PC-9 (cell line): ENCODE results near the gene PRUNE2.

ENCODE experiments used
- EZH2 ChIP-seq: fragments of 200-600 bp; sonication (generic); IDR thresholded peaks from 2 replicates; pipeline ENCODE4 v1.8.0; 2017; ENCODE audit warnings: antibody characterized with exemption, low read depth
- TF ChIP-seq, protein P1 (sequence below): fragments of 200-600 bp; sonication (generic); conservative IDR thresholded peaks from 2 replicates; pipeline ENCODE4 v1.6.1; 2017; ENCODE audit warnings: mixed run types, antibody characterized with exemption, mild to moderate bottlenecking, moderate library complexity

DNA sequence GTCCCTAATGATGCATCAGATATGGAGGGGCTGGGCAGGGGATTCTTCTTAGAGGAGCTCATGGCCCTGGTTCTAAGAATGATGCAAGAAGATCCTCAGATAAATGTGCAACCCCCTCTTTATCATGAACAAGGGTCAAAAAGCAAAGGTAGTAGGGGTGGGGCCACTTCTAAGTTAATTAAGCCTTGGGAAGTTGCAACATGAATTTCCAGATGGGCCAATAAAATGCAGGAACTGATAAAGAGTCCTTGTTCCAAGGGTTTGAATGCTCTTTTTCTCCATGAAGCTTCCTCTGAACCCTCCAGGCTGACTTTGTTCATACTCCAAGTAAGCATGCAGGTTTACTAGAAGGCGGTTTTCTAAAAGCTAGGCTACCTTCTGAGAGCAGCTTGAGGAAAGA is 116.1 kb downstream of the PRUNE2 start:
- TF ChIP-seq, protein P1, sequence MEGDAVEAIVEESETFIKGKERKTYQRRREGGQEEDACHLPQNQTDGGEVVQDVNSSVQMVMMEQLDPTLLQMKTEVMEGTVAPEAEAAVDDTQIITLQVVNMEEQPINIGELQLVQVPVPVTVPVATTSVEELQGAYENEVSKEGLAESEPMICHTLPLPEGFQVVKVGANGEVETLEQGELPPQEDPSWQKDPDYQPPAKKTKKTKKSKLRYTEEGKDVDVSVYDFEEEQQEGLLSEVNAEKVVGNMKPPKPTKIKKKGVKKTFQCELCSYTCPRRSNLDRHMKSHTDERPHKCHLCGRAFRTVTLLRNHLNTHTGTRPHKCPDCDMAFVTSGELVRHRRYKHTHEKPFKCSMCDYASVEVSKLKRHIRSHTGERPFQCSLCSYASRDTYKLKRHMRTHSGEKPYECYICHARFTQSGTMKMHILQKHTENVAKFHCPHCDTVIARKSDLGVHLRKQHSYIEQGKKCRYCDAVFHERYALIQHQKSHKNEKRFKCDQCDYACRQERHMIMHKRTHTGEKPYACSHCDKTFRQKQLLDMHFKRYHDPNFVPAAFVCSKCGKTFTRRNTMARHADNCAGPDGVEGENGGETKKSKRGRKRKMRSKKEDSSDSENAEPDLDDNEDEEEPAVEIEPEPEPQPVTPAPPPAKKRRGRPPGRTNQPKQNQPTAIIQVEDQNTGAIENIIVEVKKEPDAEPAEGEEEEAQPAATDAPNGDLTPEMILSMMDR = no peak
- no peak for TF ChIP-seq EZH2
